Hepatocyte (in vitro differentiated cells): Measurements from ENCODE around the gene NUDCD2.

Experiments used
- EZH2 ChIP-seq: fragments of 200-600 bp; sonication (generic); IDR thresholded peaks from 2 replicates; pipeline ENCODE4 v1.6.1; 2016; ENCODE audit warnings: antibody characterized with exemption, mild to moderate bottlenecking, borderline replicate concordance
- EZH2phosphoT487 ChIP-seq: fragments of 200-600 bp; sonication (generic); IDR thresholded peaks from one replicate; pipeline ENCODE4 v1.6.1; 2018; ENCODE audit warnings: antibody characterized with exemption, mild to moderate bottlenecking, low read depth, moderate library complexity; ENCODE audit not compliant: unreplicated experiment, severe bottlenecking
- TF ChIP-seq, protein P1 (sequence below): fragments of 200-600 bp; sonication (generic); IDR thresholded peaks from 2 replicates; pipeline ENCODE4 v1.5.1; 2016; ENCODE audit warnings: antibody characterized with exemption, mild to moderate bottlenecking; ENCODE audit not compliant: poor library complexity

DNA sequence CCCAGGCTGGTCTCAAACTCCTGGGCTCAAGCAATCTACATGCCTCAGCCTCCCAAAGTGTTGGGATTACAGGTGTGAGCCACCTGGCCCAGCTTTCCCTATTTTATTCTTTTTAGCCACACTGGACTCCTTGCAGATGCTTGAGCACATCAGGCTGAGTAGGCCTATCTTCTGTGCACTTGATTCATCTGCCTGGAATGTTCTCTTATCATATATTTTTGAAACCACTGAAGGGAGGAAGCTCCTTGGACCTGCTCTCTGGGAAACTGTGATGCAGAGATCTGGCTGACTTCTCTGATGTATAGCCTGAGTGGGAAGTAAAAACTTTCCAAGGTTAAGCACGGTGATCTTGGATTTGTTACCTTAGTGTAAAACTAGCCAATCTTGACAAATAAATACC is 39.0 kb upstream of the NUDCD2 start:
- TF ChIP-seq, protein P1, sequence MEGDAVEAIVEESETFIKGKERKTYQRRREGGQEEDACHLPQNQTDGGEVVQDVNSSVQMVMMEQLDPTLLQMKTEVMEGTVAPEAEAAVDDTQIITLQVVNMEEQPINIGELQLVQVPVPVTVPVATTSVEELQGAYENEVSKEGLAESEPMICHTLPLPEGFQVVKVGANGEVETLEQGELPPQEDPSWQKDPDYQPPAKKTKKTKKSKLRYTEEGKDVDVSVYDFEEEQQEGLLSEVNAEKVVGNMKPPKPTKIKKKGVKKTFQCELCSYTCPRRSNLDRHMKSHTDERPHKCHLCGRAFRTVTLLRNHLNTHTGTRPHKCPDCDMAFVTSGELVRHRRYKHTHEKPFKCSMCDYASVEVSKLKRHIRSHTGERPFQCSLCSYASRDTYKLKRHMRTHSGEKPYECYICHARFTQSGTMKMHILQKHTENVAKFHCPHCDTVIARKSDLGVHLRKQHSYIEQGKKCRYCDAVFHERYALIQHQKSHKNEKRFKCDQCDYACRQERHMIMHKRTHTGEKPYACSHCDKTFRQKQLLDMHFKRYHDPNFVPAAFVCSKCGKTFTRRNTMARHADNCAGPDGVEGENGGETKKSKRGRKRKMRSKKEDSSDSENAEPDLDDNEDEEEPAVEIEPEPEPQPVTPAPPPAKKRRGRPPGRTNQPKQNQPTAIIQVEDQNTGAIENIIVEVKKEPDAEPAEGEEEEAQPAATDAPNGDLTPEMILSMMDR = no peak
- no peak for TF ChIP-seq EZH2phosphoT487
- no peak for TF ChIP-seq EZH2
